ENCODE results near the gene CPPED1.

The CPPED1 gene

DNA sequence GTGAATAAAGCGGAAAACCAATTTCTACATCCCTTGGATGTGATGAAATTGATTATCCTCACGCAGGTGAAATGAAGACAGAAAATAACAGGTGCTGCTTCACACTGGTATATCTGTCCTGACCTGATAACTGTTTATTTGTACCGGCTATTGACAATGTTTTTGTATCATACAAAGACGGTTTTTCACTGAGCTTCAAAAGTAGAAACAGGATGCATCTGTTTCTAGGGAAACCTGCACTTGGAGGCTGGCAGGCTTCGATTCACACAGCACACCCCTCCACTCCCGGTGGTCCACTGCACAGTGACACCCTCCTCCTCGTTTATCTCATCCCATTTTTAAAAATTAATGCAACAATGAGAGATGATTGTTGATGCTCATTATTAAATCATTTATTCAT lies 104.5 kb downstream of the CPPED1 start:
- Histone ChIP-seq H3K4me3 (ENCODE audit: low read depth in 1 of 2, low read length in 2 of 2) (no peak overlapping the region), H3K4me1 (ENCODE audit: control insufficient read depth in 1 of 2, insufficient read depth in 2 of 2, low read length in 2 of 2) (no peaks in the 10 kb centered on the region), H3K27me3 (ENCODE audit: low read depth, low read length) (no peaks in the 10 kb centered on the region), H3K36me3 (ENCODE audit: control insufficient read depth in 1 of 2, insufficient read depth in 2 of 2, low read length in 2 of 2) (peaks cover 5 to 10% of the 10 kb centered on the region in 2 donors), H3K27ac (ENCODE audit: low read length) (no peak overlapping the region), H3K9me3 (ENCODE audit: control insufficient read depth in 1 of 2, low read length in 2 of 2) (no peaks in the 10 kb centered on the region)

DNA sequence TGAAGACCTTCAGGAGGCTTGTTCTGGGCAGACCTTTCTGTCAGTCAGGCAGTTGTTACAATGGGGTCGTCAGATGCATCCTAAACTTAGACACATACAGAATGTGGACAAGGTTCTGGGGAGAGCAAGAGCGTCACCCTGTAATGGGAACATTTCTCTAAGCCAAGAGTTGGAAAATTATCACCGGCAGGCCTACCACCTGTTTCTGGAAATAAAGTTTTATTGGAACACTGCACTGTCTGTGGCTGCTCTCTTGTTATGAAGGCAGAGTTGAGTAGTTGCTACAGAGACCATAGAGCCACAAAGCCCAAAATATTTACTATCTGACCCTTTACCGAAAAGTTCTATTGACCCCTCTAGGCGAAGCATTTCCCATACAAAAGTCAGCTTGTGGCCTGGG lies 106.2 kb downstream of the CPPED1 start:
- no peak overlapping the region for H3K27ac ChIP-seq (ENCODE audit: low read length)
- H3K4me1 ChIP-seq (ENCODE audit: control insufficient read depth in 1 of 2, insufficient read depth in 2 of 2, low read length in 2 of 2): no peaks in the 10 kb centered on the region
- H3K9me3 ChIP-seq (ENCODE audit: control insufficient read depth in 1 of 2, low read length in 2 of 2): no peaks in the 10 kb centered on the region
- H3K4me3 ChIP-seq (ENCODE audit: low read depth in 1 of 2, low read length in 2 of 2): no peak overlapping the region
- H3K36me3 ChIP-seq (ENCODE audit: control insufficient read depth in 1 of 2, insufficient read depth in 2 of 2, low read length in 2 of 2): peaks cover 0 to 10% of the 10 kb centered on the region in 2 donors
- H3K27me3 ChIP-seq (ENCODE audit: low read depth, low read length): no peaks in the 10 kb centered on the region

DNA sequence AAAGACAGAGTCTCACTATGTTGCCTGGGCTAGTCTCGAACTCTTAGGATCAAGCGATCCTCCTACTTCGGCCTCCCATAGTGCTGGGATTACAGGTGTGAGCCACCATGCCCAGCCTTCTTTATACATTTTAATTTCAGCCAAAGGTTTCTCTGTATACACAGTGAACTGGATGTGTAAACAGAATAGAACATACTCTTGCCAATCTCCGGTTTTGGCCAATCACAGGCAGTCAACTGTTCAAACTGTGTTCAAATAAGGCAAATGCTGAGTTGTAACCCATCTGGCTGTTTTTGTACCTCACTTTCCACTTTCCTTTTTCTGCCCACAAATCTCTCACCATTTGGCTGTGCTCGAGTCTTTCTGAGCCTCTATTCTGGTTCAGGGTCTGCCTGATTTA lies 108.2 kb downstream of the CPPED1 start:
- no peaks in the 10 kb centered on the region for H3K9me3 ChIP-seq (ENCODE audit: control insufficient read depth in 1 of 2, low read length in 2 of 2)
- no peaks in the 10 kb centered on the region for H3K27me3 ChIP-seq (ENCODE audit: low read depth, low read length)
- no peaks in the 10 kb centered on the region for H3K4me1 ChIP-seq (ENCODE audit: control insufficient read depth in 1 of 2, insufficient read depth in 2 of 2, low read length in 2 of 2)
- H3K4me3 ChIP-seq (ENCODE audit: low read depth in 1 of 2, low read length in 2 of 2): no peak overlapping the region
- peaks cover 0 to 4% of the 10 kb centered on the region in 2 donors for H3K36me3 ChIP-seq (ENCODE audit: control insufficient read depth in 1 of 2, insufficient read depth in 2 of 2, low read length in 2 of 2)
- H3K27ac ChIP-seq (ENCODE audit: low read length): no peak overlapping the region

DNA sequence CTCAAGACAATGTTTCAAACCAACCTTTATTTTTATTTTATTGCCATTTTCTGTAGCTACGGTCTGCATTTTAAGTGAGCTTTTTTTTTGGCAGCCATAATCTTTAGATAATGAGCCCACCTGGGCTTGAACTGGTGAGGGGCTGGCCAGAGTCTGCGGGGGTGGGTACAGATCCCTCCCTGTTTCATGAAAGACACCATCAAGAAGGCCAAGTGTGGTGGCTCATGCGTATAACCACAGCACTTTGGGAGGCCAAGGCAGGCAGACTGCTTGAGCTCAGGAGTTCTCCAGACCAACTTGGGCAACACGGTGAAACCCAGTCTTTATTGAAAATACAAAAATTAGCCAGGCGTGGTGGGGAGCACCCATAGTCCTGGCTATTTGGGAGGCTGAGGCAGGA lies 113.7 kb downstream of the CPPED1 start:
- H3K27ac ChIP-seq (ENCODE audit: low read length): no peak overlapping the region
- H3K27me3 ChIP-seq (ENCODE audit: low read depth, low read length): no peaks in the 10 kb centered on the region
- no peaks in the 10 kb centered on the region for H3K9me3 ChIP-seq (ENCODE audit: control insufficient read depth in 1 of 2, low read length in 2 of 2)
- no peak overlapping the region for H3K4me3 ChIP-seq (ENCODE audit: low read depth in 1 of 2, low read length in 2 of 2)
- peaks cover 0 to 4% of the 10 kb centered on the region in 2 donors for H3K36me3 ChIP-seq (ENCODE audit: control insufficient read depth in 1 of 2, insufficient read depth in 2 of 2, low read length in 2 of 2)
- no peaks in the 10 kb centered on the region for H3K4me1 ChIP-seq (ENCODE audit: control insufficient read depth in 1 of 2, insufficient read depth in 2 of 2, low read length in 2 of 2)

DNA sequence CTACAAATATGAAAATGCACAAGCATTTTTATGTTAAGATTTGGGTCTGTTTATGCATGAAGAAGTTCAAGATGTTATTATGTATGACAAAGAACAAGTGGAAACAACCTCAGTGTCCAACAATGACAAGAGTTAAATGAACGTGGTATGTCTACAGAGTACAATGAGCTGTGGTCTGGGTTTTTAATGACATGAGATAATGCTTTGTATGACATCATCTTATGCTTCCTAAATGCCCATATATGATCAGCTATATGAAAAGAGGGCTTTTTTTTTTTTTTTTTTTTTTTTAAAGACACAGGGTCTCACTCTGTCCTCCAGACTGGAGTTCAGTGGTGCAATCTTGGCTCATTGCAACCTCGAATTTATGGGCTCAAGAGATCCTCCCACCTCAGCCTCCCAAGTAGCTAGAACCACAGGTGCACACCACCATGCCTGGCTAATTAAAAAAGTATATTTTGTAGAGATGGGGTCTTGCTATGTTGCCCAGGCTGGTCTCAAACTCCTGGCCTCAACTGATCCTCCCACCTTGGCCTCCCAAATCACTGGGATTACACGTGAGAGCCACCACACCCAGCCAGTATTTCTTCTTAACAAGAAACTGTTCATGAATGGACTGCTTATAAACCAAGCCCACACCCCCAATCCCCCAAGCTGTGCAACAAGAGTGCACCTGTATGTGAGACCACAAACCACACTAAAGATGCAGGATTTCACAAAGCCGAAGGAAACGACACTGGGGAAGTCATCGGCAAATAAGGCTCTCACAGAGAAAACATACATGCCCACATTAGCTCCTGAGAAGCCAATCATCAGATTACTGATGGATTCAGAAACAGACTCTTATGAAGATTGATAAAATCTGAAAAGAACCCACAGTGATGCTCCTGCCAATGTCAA lies 114.5 kb downstream of the CPPED1 start:
- Histone ChIP-seq H3K36me3 (ENCODE audit: control insufficient read depth in 1 of 2, insufficient read depth in 2 of 2, low read length in 2 of 2) (peaks cover 0 to 4% of the 10 kb centered on the region in 2 donors), H3K4me3 (ENCODE audit: low read depth in 1 of 2, low read length in 2 of 2) (no peak overlapping the region), H3K27me3 (ENCODE audit: low read depth, low read length) (no peaks in the 10 kb centered on the region), H3K9me3 (ENCODE audit: control insufficient read depth in 1 of 2, low read length in 2 of 2) (no peaks in the 10 kb centered on the region), H3K27ac (ENCODE audit: low read length) (no peak overlapping the region), H3K4me1 (ENCODE audit: control insufficient read depth in 1 of 2, insufficient read depth in 2 of 2, low read length in 2 of 2) (no peaks in the 10 kb centered on the region)

DNA sequence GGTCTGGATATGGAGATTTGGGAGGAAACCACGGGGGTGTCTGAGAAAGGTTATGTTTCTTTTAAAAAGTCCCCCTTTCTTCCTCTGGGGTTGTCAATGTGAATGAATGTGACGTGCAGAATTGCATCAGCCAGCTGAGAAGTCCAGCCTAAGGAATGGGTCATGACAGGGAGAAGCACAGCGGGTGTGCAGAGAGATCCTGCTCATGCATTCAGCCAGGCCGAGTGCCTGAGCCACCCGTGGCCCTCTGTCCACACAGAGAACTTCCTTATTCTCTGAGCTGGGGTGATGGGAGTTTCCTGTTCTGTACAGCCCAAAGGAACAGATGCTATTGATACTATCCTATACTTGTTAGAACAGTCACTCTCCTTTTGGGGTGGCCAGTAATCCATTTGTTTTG lies 117.9 kb downstream of the CPPED1 start:
- H3K4me3 ChIP-seq (ENCODE audit: low read depth in 1 of 2, low read length in 2 of 2): no peak overlapping the region
- no peaks in the 10 kb centered on the region for H3K9me3 ChIP-seq (ENCODE audit: control insufficient read depth in 1 of 2, low read length in 2 of 2)
- no peaks in the 10 kb centered on the region for H3K27me3 ChIP-seq (ENCODE audit: low read depth, low read length)
- peaks cover 0 to 8% of the 10 kb centered on the region in 2 donors for H3K36me3 ChIP-seq (ENCODE audit: control insufficient read depth in 1 of 2, insufficient read depth in 2 of 2, low read length in 2 of 2)
- no peak overlapping the region for H3K27ac ChIP-seq (ENCODE audit: low read length)
- H3K4me1 ChIP-seq (ENCODE audit: control insufficient read depth in 1 of 2, insufficient read depth in 2 of 2, low read length in 2 of 2): no peaks in the 10 kb centered on the region

DNA sequence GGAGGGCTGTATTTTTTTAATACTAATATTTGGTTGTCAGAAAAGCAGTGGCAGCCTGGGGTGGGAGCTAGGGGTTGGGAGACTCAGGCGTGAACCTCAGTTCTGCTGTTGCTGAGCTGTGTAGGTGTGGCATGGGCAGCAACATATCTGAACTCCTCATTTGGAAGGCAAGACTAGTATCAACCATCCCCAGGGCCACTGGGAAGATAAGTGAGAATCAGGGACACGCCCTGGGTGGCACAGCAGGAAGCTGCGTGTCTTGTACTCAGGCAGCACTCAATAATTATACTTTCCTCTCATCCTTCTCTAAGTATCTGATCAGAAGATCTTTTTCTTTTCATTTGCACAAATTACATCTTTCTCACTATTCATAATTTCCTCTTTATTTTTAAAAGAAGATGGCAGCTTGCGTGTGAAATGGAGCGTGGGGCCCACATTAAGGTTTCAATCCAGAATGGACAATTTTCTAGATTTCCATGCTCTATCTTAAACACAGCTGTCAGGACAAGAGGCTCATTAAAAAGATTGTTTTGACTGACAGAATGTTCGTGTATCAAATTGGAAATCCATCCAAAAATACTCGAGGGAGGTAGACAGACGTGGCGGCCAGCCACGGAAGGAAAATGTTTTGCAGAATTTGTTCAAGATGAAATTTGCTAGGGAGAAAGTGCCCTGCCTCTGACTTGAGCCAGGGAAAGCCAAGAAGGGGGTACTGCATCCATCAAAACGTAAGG lies 121.1 kb downstream of the CPPED1 start:
- H3K9me3 ChIP-seq (ENCODE audit: control insufficient read depth in 1 of 2, low read length in 2 of 2): peaks cover 0 to 3% of the 10 kb centered on the region in 2 donors
- no peak overlapping the region for H3K27ac ChIP-seq (ENCODE audit: low read length)
- H3K4me1 ChIP-seq (ENCODE audit: control insufficient read depth in 1 of 2, insufficient read depth in 2 of 2, low read length in 2 of 2): no peaks in the 10 kb centered on the region
- peaks cover 0 to 12% of the 10 kb centered on the region in 2 donors for H3K36me3 ChIP-seq (ENCODE audit: control insufficient read depth in 1 of 2, insufficient read depth in 2 of 2, low read length in 2 of 2)
- no peak overlapping the region for H3K4me3 ChIP-seq (ENCODE audit: low read depth in 1 of 2, low read length in 2 of 2)
- no peaks in the 10 kb centered on the region for H3K27me3 ChIP-seq (ENCODE audit: low read depth, low read length)

DNA sequence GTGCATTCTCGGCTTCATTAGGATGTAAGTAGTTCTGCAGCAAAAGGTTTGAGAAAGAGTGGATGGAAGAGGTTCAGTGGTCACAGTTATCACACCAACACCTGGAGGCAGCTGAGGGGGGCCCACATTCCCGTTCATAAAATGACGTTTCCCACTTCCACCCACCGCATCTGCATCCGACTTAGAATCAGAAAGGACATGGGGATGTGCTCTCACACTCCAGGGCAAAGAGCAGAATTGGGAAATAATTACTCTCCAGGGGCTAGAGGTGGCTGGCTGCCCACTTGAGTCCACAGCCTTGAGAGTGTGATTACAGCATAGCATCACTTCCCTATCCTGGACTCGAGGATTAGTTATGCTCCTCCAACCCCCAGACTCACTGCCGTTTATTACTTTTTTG lies 122.0 kb downstream of the CPPED1 start:
- no peaks in the 10 kb centered on the region for H3K4me1 ChIP-seq (ENCODE audit: control insufficient read depth in 1 of 2, insufficient read depth in 2 of 2, low read length in 2 of 2)
- no peak overlapping the region for H3K27ac ChIP-seq (ENCODE audit: low read length)
- H3K36me3 ChIP-seq (ENCODE audit: control insufficient read depth in 1 of 2, insufficient read depth in 2 of 2, low read length in 2 of 2): peaks cover 0 to 12% of the 10 kb centered on the region in 2 donors
- H3K9me3 ChIP-seq (ENCODE audit: control insufficient read depth in 1 of 2, low read length in 2 of 2): peaks cover 0 to 3% of the 10 kb centered on the region in 2 donors
- H3K27me3 ChIP-seq (ENCODE audit: low read depth, low read length): no peaks in the 10 kb centered on the region
- no peak overlapping the region for H3K4me3 ChIP-seq (ENCODE audit: low read depth in 1 of 2, low read length in 2 of 2)

DNA sequence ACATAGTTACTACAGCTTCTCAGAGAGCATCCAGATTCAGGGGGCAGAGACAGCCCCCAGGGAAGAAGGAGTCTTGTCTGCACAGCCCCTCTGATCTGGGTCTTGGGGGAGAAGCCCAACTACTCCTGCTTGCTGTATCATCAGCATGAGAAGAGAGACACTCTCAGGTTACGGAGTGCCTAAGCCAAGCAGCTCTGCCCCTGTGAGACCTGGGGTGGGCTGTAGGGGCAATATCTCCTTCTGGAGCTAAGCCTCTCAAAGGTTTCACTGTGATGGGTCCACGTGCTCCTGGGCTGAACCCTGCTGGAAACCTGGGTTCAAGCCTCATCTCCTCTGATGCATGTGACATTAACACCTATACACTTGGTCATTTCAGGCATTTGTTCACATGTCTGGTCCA lies 123.2 kb downstream of the CPPED1 start:
- H3K9me3 ChIP-seq (ENCODE audit: control insufficient read depth in 1 of 2, low read length in 2 of 2): peaks cover 0 to 3% of the 10 kb centered on the region in 2 donors
- no peaks in the 10 kb centered on the region for H3K4me1 ChIP-seq (ENCODE audit: control insufficient read depth in 1 of 2, insufficient read depth in 2 of 2, low read length in 2 of 2)
- H3K4me3 ChIP-seq (ENCODE audit: low read depth in 1 of 2, low read length in 2 of 2): no peak overlapping the region
- peaks cover 0 to 12% of the 10 kb centered on the region in 2 donors for H3K36me3 ChIP-seq (ENCODE audit: control insufficient read depth in 1 of 2, insufficient read depth in 2 of 2, low read length in 2 of 2)
- H3K27ac ChIP-seq (ENCODE audit: low read length): no peak overlapping the region
- no peaks in the 10 kb centered on the region for H3K27me3 ChIP-seq (ENCODE audit: low read depth, low read length)

DNA sequence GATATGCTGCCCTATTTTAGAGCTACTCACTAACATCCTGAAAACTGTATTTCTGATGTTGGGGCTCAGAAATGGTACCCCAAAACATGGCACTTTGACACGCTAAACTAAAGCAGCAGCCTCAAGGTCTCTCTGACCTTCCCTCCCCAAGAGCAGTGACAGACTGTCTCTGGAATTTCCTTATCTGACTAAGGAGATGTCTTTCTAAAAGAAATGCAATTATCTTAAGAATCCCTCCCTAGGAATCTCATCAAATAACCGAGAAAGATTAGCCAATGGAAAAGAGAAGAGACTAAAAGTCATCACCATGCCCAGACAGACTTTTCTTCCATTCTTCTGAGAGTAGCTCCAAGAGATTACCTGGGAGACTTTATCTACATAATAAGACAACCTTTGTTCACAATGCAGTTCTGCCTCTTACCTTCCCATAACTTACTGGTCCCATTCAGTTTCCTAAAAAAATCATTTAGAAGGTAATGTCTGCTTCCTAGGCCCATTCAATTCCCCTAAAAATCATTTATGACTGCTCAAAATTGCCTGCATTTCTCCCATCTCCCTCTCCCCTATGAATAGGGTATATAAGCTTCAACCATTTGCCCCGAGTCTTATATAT lies 123.9 kb downstream of the CPPED1 start:
- H3K4me3 ChIP-seq (ENCODE audit: low read depth in 1 of 2, low read length in 2 of 2): no peak overlapping the region
- H3K27ac ChIP-seq (ENCODE audit: low read length): no peak overlapping the region
- no peaks in the 10 kb centered on the region for H3K27me3 ChIP-seq (ENCODE audit: low read depth, low read length)
- peaks cover 0 to 12% of the 10 kb centered on the region in 2 donors for H3K36me3 ChIP-seq (ENCODE audit: control insufficient read depth in 1 of 2, insufficient read depth in 2 of 2, low read length in 2 of 2)
- H3K9me3 ChIP-seq (ENCODE audit: control insufficient read depth in 1 of 2, low read length in 2 of 2): peaks cover 0 to 3% of the 10 kb centered on the region in 2 donors
- no peaks in the 10 kb centered on the region for H3K4me1 ChIP-seq (ENCODE audit: control insufficient read depth in 1 of 2, insufficient read depth in 2 of 2, low read length in 2 of 2)

DNA sequence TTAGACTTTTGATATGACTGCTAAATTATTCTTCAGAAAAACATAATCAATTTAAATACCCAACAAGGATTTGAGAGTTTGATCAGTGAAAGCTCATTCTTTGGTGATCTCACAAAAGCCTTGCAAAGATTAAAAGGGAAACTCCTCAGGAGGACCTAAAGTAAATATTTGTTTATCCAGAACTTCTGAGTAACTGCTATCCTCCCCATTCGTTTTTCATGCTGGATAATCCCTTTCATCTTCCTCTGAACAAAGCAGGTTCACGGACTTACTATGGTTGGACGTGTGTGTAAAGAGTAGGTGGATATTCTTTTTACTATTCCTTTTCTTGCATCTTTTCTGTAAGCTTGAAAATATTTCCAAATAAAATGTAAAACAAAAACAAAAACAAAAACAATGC lies 124.7 kb downstream of the CPPED1 start:
- Histone ChIP-seq H3K36me3 (ENCODE audit: control insufficient read depth in 1 of 2, insufficient read depth in 2 of 2, low read length in 2 of 2) (peaks cover 0 to 12% of the 10 kb centered on the region in 2 donors), H3K27me3 (ENCODE audit: low read depth, low read length) (no peaks in the 10 kb centered on the region), H3K4me3 (ENCODE audit: low read depth in 1 of 2, low read length in 2 of 2) (no peak overlapping the region), H3K27ac (ENCODE audit: low read length) (no peak overlapping the region), H3K9me3 (ENCODE audit: control insufficient read depth in 1 of 2, low read length in 2 of 2) (peaks cover 0 to 3% of the 10 kb centered on the region in 2 donors), H3K4me1 (ENCODE audit: control insufficient read depth in 1 of 2, insufficient read depth in 2 of 2, low read length in 2 of 2) (no peaks in the 10 kb centered on the region)

Data from muscle layer of duodenum (tissue), 2 donors.